ENCODE measurements around the gene OBP2B. TPM values are rescaled to one million over a fixed set of nuclear protein-coding genes. Genes with fewer than 3 reads are reported as not detected.
"Not testable (repeated sequence)": the region's sequence is repeated elsewhere in the genome, so short reads cannot be mapped to it uniquely, and the experiment has no call there.

OBP2B gene
- total and polyA plus RNA-seq, 2 donors (not counting 1 experiment from before 2014, with no cell fraction given), result not detected

- not testable (repeated sequence) for H3K4me2 ChIP-seq (ENCODE audit: extremely low read depth, insufficient read depth, low read length)
Measured at GRCh38 chr9:133230514-133230913, 21.5 kb upstream of the OBP2B start.

GRCh38 chr9:133230093-133230492 is 21.0 kb upstream of the OBP2B start:
- Histone ChIP-seq H3K79me2 (ENCODE audit: control insufficient read depth, insufficient read depth, low read length) (no peaks in the 10 kb centered on the region), H3K4me2 (ENCODE audit: extremely low read depth, insufficient read depth, low read length) (no peak overlapping the region), H3K9ac (ENCODE audit: insufficient read depth, low read length) (no peak overlapping the region), H3K4me1 (ENCODE audit: control insufficient read depth, extremely low read depth, insufficient read depth, low read length) (no peaks in the 10 kb centered on the region), H3K27me3 (ENCODE audit: control insufficient read depth, insufficient read depth, low read length) (no peaks in the 10 kb centered on the region), H4K20me1 (ENCODE audit: control insufficient read depth, extremely low read depth, insufficient read depth, low read length) (no peaks in the 10 kb centered on the region), H3K9me3 (ENCODE audit: control insufficient read depth, insufficient read depth, low read depth, low read length) (no peaks in the 10 kb centered on the region), H3K27ac (ENCODE audit: insufficient read depth, low read length) (no peak overlapping the region), H3K36me3 (ENCODE audit: control insufficient read depth, insufficient read depth, low read length) (no peaks in the 10 kb centered on the region), H2AFZ (ENCODE audit: low read length) (no peak overlapping the region), H3K4me3 (replicated peaks in 1 of 4; ENCODE audit: control extremely low read depth in 1 of 4, insufficient read depth in 1 of 4, low read depth in 3 of 4, low read length in 4 of 4) (no peak overlapping the region)
- no peak for TF ChIP-seq CTCF (conservative IDR thresholded peaks at IDR 0.05 in 1 of 2, IDR thresholded peaks at IDR 0.05 in 1 of 2; ENCODE audit: low read depth in 1 of 2, low read length in 2 of 2)
- TF ChIP-seq EZH2 (IDR thresholded peaks at IDR 0.05; ENCODE audit: low read length, missing control alignments), result no peak
- no peak for DNase-seq (ENCODE audit: low read depth in 2 of 2)

More at GRCh38 chr9:133230514-133230913, 21.5 kb upstream of the OBP2B start:
- not testable (repeated sequence) for H3K4me1 ChIP-seq (ENCODE audit: control insufficient read depth, extremely low read depth, insufficient read depth, low read length); H3K4me3 ChIP-seq (replicated peaks in 1 of 4; ENCODE audit: control extremely low read depth in 1 of 4, insufficient read depth in 1 of 4, low read depth in 3 of 4, low read length in 4 of 4); H3K9me3 ChIP-seq (ENCODE audit: control insufficient read depth, insufficient read depth, low read depth, low read length); H3K27ac ChIP-seq (ENCODE audit: insufficient read depth, low read length); H4K20me1 ChIP-seq (ENCODE audit: control insufficient read depth, extremely low read depth, insufficient read depth, low read length); H3K9ac ChIP-seq (ENCODE audit: insufficient read depth, low read length); DNase-seq (ENCODE audit: low read depth in 2 of 2); H2AFZ ChIP-seq (ENCODE audit: low read length); H3K27me3 ChIP-seq (ENCODE audit: control insufficient read depth, insufficient read depth, low read length); H3K79me2 ChIP-seq (ENCODE audit: control insufficient read depth, insufficient read depth, low read length); H3K36me3 ChIP-seq (ENCODE audit: control insufficient read depth, insufficient read depth, low read length)

- H3K9me3 ChIP-seq (ENCODE audit: control insufficient read depth, insufficient read depth, low read depth, low read length); H3K4me1 ChIP-seq (ENCODE audit: control insufficient read depth, extremely low read depth, insufficient read depth, low read length); H3K36me3 ChIP-seq (ENCODE audit: control insufficient read depth, insufficient read depth, low read length); H4K20me1 ChIP-seq (ENCODE audit: control insufficient read depth, extremely low read depth, insufficient read depth, low read length); H3K4me2 ChIP-seq (ENCODE audit: extremely low read depth, insufficient read depth, low read length); H3K9ac ChIP-seq (ENCODE audit: insufficient read depth, low read length); H3K27me3 ChIP-seq (ENCODE audit: control insufficient read depth, insufficient read depth, low read length); H3K27ac ChIP-seq (ENCODE audit: insufficient read depth, low read length); H3K79me2 ChIP-seq (ENCODE audit: control insufficient read depth, insufficient read depth, low read length); DNase-seq (ENCODE audit: low read depth in 2 of 2); H2AFZ ChIP-seq (ENCODE audit: low read length); H3K4me3 ChIP-seq (replicated peaks in 1 of 4; ENCODE audit: control extremely low read depth in 1 of 4, insufficient read depth in 1 of 4, low read depth in 3 of 4, low read length in 4 of 4): not testable (repeated sequence)
Measured at GRCh38 chr9:133228474-133229193, 19.6 kb upstream of the OBP2B start.

- H3K9ac ChIP-seq (ENCODE audit: insufficient read depth, low read length); H3K4me3 ChIP-seq (replicated peaks in 1 of 4; ENCODE audit: control extremely low read depth in 1 of 4, insufficient read depth in 1 of 4, low read depth in 3 of 4, low read length in 4 of 4); H4K20me1 ChIP-seq (ENCODE audit: control insufficient read depth, extremely low read depth, insufficient read depth, low read length); DNase-seq (ENCODE audit: low read depth in 2 of 2); H2AFZ ChIP-seq (ENCODE audit: low read length); H3K27me3 ChIP-seq (ENCODE audit: control insufficient read depth, insufficient read depth, low read length); H3K27ac ChIP-seq (ENCODE audit: insufficient read depth, low read length); H3K4me1 ChIP-seq (ENCODE audit: control insufficient read depth, extremely low read depth, insufficient read depth, low read length); H3K4me2 ChIP-seq (ENCODE audit: extremely low read depth, insufficient read depth, low read length); H3K79me2 ChIP-seq (ENCODE audit: control insufficient read depth, insufficient read depth, low read length); H3K9me3 ChIP-seq (ENCODE audit: control insufficient read depth, insufficient read depth, low read depth, low read length); H3K36me3 ChIP-seq (ENCODE audit: control insufficient read depth, insufficient read depth, low read length): not testable (repeated sequence)
Measured at GRCh38 chr9:133227996-133228395, 18.9 kb upstream of the OBP2B start.
